SK-N-SH (cell line): ENCODE measurements around the gene STARD5. TPM values are rescaled to one million over a fixed set of nuclear protein-coding genes. Genes with fewer than 3 reads are reported as not detected.

Experiments
- CTCF ChIA-PET: fragments of 300-600, 350-600 bp; formaldehyde crosslinking; extraction: SDS; loops from one replicate; lab custom pipeline; 2021; lab: Yijun Ruan, JAX
- POLR2A ChIA-PET: fragments of 350-600 bp; sonication (Branson Sonifier 250); formaldehyde crosslinking; extraction: SDS; loops from one replicate; lab custom pipeline; 2020; ENCODE audit warnings: antibody characterized with exemption, inconsistent platforms; lab: Yijun Ruan, JAX
- DNase-seq: peaks from one replicate; pipeline ENCODE4 v3.0.0; 2012
- H2AFZ ChIP-seq: fragments of 200-600 bp; sonication (generic); 2 replicates; pipeline ENCODE4 v1.8.1; 2016; ENCODE audit warnings: antibody characterized with exemption, mild to moderate bottlenecking, low read depth
- H3F3A ChIP-seq: fragments of 200-600 bp; sonication (generic); replicated peaks from 2 replicates; pipeline ENCODE3; 2016; ENCODE audit warnings: antibody characterized with exemption, mild to moderate bottlenecking; ENCODE audit not compliant: insufficient read depth
- H3K27ac ChIP-seq, 2 experiments: fragments of 200-500 bp in 1 of 2; fragments of 200-600 bp in 1 of 2; sonication (Bioruptor generic) in 1 of 2; sonication (generic), shearing (Covaris generic) in 1 of 2; 2 replicates each; pipeline versions ENCODE4 v1.5.1 to v1.6.1; 2014 to 2016; ENCODE audit warnings: low read depth in 2 of 2, inconsistent platforms in 1 of 2, low read length in 1 of 2, mild to moderate bottlenecking in 1 of 2, mixed read lengths in 1 of 2
- H3K27me3 ChIP-seq: fragments of 200-600 bp; sonication (generic), shearing (Covaris generic); 2 replicates; pipeline ENCODE4 v1.6.1; 2016; ENCODE audit warnings: mixed run types; ENCODE audit not compliant: insufficient read depth
- H3K36me3 ChIP-seq, 2 experiments: fragments of 200-500 bp in 1 of 2; fragments of 200-600 bp in 1 of 2; sonication (Bioruptor generic) in 1 of 2; sonication (generic) in 1 of 2; replicated peaks in 1 of 2; 2 replicates each; pipeline versions ENCODE3 to v1.5.1; 2014 to 2016; ENCODE audit warnings: low read length in 1 of 2, mild to moderate bottlenecking in 1 of 2; ENCODE audit not compliant: insufficient read depth in 2 of 2, control insufficient read depth in 1 of 2
- H3K4me1 ChIP-seq, 2 experiments: fragments of 200-500 bp in 1 of 2; fragments of 200-600 bp in 1 of 2; sonication (Bioruptor generic) in 1 of 2; sonication (generic), shearing (Covaris generic) in 1 of 2; 2 replicates each; pipeline versions ENCODE4 v1.5.1 to v1.6.1; 2014 to 2016; ENCODE audit warnings: low read depth in 1 of 2, low read length in 1 of 2, mixed run types in 1 of 2; ENCODE audit not compliant: insufficient read depth in 2 of 2, control insufficient read depth in 1 of 2
- H3K4me2 ChIP-seq: fragments of 200-600 bp; sonication (generic), shearing (Covaris generic); 2 replicates; pipeline ENCODE4 v1.6.1; 2017; ENCODE audit warnings: mixed run types
- H3K4me3 ChIP-seq, 2 experiments: fragments of 200-500 bp in 1 of 2; fragments of 200-600 bp in 1 of 2; sonication (Bioruptor generic) in 1 of 2; sonication (generic), shearing (Covaris generic) in 1 of 2; 2 replicates each; pipeline versions ENCODE4 v1.5.1 to v1.8.1; 2014 to 2016; ENCODE audit warnings: low read depth in 2 of 2, inconsistent platforms in 1 of 2, low read length in 1 of 2, mild to moderate bottlenecking in 1 of 2, mixed read lengths in 1 of 2, moderate library complexity in 1 of 2
- H3K79me2 ChIP-seq: fragments of 200-600 bp; sonication (generic); 2 replicates; pipeline ENCODE4 v1.8.1; 2017; ENCODE audit warnings: mild to moderate bottlenecking; ENCODE audit not compliant: insufficient read depth
- H3K9ac ChIP-seq: fragments of 200-600 bp; sonication (generic); 2 replicates; pipeline ENCODE4 v1.6.1; 2017; ENCODE audit warnings: mixed run types
- H3K9me2 ChIP-seq: fragments of 200-600 bp; sonication (generic); 2 replicates; pipeline ENCODE4 v1.6.1; 2017; ENCODE audit warnings: mixed run types
- H3K9me3 ChIP-seq: fragments of 200-600 bp; sonication (generic); 2 replicates; pipeline ENCODE4 v1.6.1; 2017; ENCODE audit warnings: mixed run types, mild to moderate bottlenecking, moderate library complexity
- H4K20me1 ChIP-seq: fragments of 200-600 bp; sonication (generic); 2 replicates; pipeline ENCODE4 v1.6.1; 2017; ENCODE audit warnings: mild to moderate bottlenecking, mixed run types; ENCODE audit not compliant: insufficient read depth
- CHD2 ChIP-seq: fragments of 150-350 bp; IDR thresholded peaks from 2 replicates; pipeline ENCODE4 v1.6.1; 2018; ENCODE audit warnings: low read length; ENCODE audit not compliant: partially characterized antibody
- ELF1 ChIP-seq: IDR thresholded peaks from 2 replicates; pipeline ENCODE4 v1.4.0; 2012
- EP300 ChIP-seq, 2 experiments: IDR thresholded peaks; 2 replicates each; pipeline versions ENCODE4 v1.4.0 to v1.6.1; 2012; ENCODE audit warnings: borderline replicate concordance in 1 of 2, low read depth in 1 of 2, low read length in 1 of 2
- EZH2phosphoT487 ChIP-seq: fragments of 200-600 bp; sonication (generic); IDR thresholded peaks from 2 replicates; pipeline ENCODE4 v1.6.1; 2017; ENCODE audit warnings: low read depth, mixed run types, mild to moderate bottlenecking, antibody characterized with exemption, moderate library complexity, borderline replicate concordance
- FOSL2 ChIP-seq: IDR thresholded peaks from 2 replicates; pipeline ENCODE4 v1.4.0; 2012; ENCODE audit warnings: low read depth, mild to moderate bottlenecking, moderate library complexity, borderline replicate concordance
- FOXJ3 ChIP-seq: sonication (generic); formaldehyde crosslinking; IDR thresholded peaks from 2 replicates; pipeline ENCODE4 v1.5.1; 2020; ENCODE audit warnings: mild to moderate bottlenecking, missing genetic modification reagents
- FOXM1 ChIP-seq: IDR thresholded peaks from 2 replicates; pipeline ENCODE4 v1.4.0; 2012; ENCODE audit warnings: low read depth, mild to moderate bottlenecking
- GABPA ChIP-seq: IDR thresholded peaks from 2 replicates; pipeline ENCODE4 v1.4.0; 2012; ENCODE audit warnings: low read depth, mild to moderate bottlenecking
- GATA2 ChIP-seq: sonication (generic); formaldehyde crosslinking; IDR thresholded peaks from 2 replicates; pipeline ENCODE4 v1.5.0; 2020; ENCODE audit warnings: mild to moderate bottlenecking, missing genetic modification reagents
- MXI1 ChIP-seq: IDR thresholded peaks from 2 replicates; pipeline ENCODE4 v1.6.1; 2012; ENCODE audit warnings: mild to moderate bottlenecking, low read depth, low read length, improper control_type of control experiment
- NFIC ChIP-seq: IDR thresholded peaks from 2 replicates; pipeline ENCODE4 v1.4.0; 2012; ENCODE audit warnings: borderline replicate concordance
- NRF1 ChIP-seq: IDR thresholded peaks from 2 replicates; pipeline ENCODE4 v1.6.1; 2012; ENCODE audit warnings: low read depth, mild to moderate bottlenecking, low read length
- RXRA ChIP-seq: IDR thresholded peaks from 2 replicates; pipeline ENCODE4 v1.4.0; 2012; ENCODE audit warnings: low read depth, mild to moderate bottlenecking, borderline replicate concordance
- SIN3A ChIP-seq: IDR thresholded peaks from 2 replicates; pipeline ENCODE4 v1.6.1; 2012; ENCODE audit warnings: low read depth, mild to moderate bottlenecking, low read length, moderate library complexity, borderline replicate concordance
- TCF12 ChIP-seq: IDR thresholded peaks from 2 replicates; pipeline ENCODE4 v1.4.0; 2012
- WGBS: methylation state at CpG from one replicate; pipeline ENCODE4 v1.1.6; 2017; ENCODE audit warnings: low lambda C conversion rate; 5-methylcytosine and 5-hydroxymethylcytosine counted together
- polyA plus RNA-seq, 3 experiments: library from polyadenylated mRNA; depleted of rRNA; stranded (reverse); fragments of >200 nt; gene quantifications; 2 replicates each; pipeline ENCODE4 v1.2.3, GENCODE V29; 2012
- TF ChIP-seq, protein P1 (sequence below): IDR thresholded peaks from 2 replicates; pipeline ENCODE4 v1.4.0; 2012; ENCODE audit warnings: low read depth, borderline replicate concordance
- TF ChIP-seq, protein P2 (sequence below): fragments of 150-350 bp; IDR thresholded peaks from 2 replicates; pipeline ENCODE4 v1.6.1; 2016; ENCODE audit warnings: mild to moderate bottlenecking, low read depth, low read length
- TF ChIP-seq, protein P3 (sequence below): IDR thresholded peaks from 2 replicates; pipeline ENCODE4 v1.4.0; 2012; ENCODE audit warnings: low read depth
- TF ChIP-seq, protein P4 (sequence below): IDR thresholded peaks from 2 replicates; pipeline ENCODE4; 2012

Gene STARD5
- polyA plus RNA-seq, 1 of the 3 experiments (the other 2 are of a cell fraction), result 1.6 TPM

DNA sequence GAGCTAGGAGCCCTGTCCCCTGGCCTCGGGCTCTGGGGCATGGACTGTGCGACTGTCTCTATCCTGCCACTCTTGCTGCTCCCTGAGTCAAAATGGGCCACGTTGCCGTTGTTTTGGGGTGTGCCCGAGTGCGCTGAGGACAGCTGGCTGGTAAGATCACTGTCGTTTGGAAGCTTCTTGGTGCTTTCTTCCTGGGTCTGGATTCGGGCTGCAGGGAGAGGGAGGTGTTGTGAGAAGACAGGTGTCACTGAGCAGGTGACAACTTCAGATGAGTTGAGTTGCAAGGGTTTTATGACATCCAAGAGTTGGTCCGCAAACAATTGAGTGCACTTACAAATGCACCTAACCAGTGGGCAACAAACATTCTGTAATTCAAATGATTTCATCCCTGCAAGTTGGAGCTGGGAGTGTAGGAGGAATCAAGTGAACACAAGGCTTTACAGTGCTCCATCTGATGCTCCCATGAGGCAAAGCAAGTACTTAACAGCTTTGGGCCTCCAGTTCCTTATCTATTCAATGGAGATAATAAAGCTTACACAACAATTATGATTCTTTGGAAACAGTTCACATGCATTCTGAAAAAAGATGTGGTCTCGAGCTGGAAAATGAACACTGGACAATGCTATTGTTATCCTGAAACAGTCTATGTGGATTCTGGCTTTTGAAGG is 11.0 kb upstream of the STARD5 start:
- POLR2A ChIA-PET, result interaction anchor here (1.0 kb wide), 1 partner anchor 11 kb away, joined by 3 read pairs; the partner anchor contains the start of gene STARD5
- 73% methylated on average over 10 of the region's 10 CpGs for WGBS
- Histone ChIP-seq H3K27me3 (no peaks in the 10 kb centered on the region), H3K9me2 (no peaks in the 10 kb centered on the region), H3K9me3 (no peaks in the 10 kb centered on the region), H3K4me1 (peaks cover 0 to 12% of the 10 kb centered on the region in 2 experiments; a peak in 2 of 4 replicates), H3K4me2 (no peak overlapping the region), H3K27ac (no peak overlapping the region), H3K9ac (no peak overlapping the region), H3F3A (peaks cover 12% of the 10 kb centered on the region), H4K20me1 (0 out of 2 replicates have a peak, but pooled peaks cover 9% of the 10 kb centered on the region), H3K4me3 (no peak overlapping the region), H3K36me3 (no peaks in the 10 kb centered on the region), H3K79me2 (no peaks in the 10 kb centered on the region), H2AFZ (no peak overlapping the region)
- CTCF ChIA-PET, result interaction anchor here (1.0 to 1.6 kb wide), 3 partner anchors 60 to 69 kb away, joined by 3 to 6 read pairs (median 3); no protein-coding TSS in a partner anchor
- TF ChIP-seq FOXM1 (no peak), TCF12 (no peak), MXI1 (no peak), SIN3A (no peak), NRF1 (no peak), NFIC (no peak), GATA2 (CRISPR knock-in tag) (no peak), CHD2 (no peak), GABPA (no peak), FOSL2 (no peak), EP300 (IDR thresholded peaks at IDR 0.05; ENCODE audit: borderline replicate concordance in 1 of 2, low read depth in 1 of 2, low read length in 1 of 2) (no peak), RXRA (no peak), ELF1 (no peak), FOXJ3 (CRISPR knock-in tag) (no peak), EZH2phosphoT487 (no peak)
- TF ChIP-seq, protein P1, sequence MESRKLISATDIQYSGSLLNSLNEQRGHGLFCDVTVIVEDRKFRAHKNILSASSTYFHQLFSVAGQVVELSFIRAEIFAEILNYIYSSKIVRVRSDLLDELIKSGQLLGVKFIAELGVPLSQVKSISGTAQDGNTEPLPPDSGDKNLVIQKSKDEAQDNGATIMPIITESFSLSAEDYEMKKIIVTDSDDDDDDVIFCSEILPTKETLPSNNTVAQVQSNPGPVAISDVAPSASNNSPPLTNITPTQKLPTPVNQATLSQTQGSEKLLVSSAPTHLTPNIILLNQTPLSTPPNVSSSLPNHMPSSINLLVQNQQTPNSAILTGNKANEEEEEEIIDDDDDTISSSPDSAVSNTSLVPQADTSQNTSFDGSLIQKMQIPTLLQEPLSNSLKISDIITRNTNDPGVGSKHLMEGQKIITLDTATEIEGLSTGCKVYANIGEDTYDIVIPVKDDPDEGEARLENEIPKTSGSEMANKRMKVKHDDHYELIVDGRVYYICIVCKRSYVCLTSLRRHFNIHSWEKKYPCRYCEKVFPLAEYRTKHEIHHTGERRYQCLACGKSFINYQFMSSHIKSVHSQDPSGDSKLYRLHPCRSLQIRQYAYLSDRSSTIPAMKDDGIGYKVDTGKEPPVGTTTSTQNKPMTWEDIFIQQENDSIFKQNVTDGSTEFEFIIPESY, result no peak
- TF ChIP-seq, protein P2, sequence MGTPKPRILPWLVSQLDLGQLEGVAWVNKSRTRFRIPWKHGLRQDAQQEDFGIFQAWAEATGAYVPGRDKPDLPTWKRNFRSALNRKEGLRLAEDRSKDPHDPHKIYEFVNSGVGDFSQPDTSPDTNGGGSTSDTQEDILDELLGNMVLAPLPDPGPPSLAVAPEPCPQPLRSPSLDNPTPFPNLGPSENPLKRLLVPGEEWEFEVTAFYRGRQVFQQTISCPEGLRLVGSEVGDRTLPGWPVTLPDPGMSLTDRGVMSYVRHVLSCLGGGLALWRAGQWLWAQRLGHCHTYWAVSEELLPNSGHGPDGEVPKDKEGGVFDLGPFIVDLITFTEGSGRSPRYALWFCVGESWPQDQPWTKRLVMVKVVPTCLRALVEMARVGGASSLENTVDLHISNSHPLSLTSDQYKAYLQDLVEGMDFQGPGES, result no peak
- TF ChIP-seq, protein P3, sequence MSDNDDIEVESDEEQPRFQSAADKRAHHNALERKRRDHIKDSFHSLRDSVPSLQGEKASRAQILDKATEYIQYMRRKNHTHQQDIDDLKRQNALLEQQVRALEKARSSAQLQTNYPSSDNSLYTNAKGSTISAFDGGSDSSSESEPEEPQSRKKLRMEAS, result no peak
- TF ChIP-seq, protein P4, sequence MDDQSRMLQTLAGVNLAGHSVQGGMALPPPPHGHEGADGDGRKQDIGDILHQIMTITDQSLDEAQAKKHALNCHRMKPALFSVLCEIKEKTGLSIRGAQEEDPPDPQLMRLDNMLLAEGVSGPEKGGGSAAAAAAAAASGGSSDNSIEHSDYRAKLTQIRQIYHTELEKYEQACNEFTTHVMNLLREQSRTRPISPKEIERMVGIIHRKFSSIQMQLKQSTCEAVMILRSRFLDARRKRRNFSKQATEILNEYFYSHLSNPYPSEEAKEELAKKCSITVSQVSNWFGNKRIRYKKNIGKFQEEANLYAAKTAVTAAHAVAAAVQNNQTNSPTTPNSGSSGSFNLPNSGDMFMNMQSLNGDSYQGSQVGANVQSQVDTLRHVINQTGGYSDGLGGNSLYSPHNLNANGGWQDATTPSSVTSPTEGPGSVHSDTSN, result no peak
- TF ChIP-seq, all 33 proteins: peak for 0
- DNase-seq, result no peak
